GM08714 (cell line): Measurements from ENCODE around the gene ZNF823.

Experiments used
- H3K4me3 ChIP-seq: fragments of 200-500 bp; sonication (Bioruptor generic); 2 replicates; pipeline ENCODE4 v1.5.1; 2014; ENCODE audit warnings: mild to moderate bottlenecking, low read length, inconsistent platforms
- ZNF274 ChIP-seq: IDR thresholded peaks from 2 replicates; pipeline ENCODE4 v1.6.1; 2012; ENCODE audit warnings: mild to moderate bottlenecking, low read depth, low read length

The ZNF823 gene

DNA sequence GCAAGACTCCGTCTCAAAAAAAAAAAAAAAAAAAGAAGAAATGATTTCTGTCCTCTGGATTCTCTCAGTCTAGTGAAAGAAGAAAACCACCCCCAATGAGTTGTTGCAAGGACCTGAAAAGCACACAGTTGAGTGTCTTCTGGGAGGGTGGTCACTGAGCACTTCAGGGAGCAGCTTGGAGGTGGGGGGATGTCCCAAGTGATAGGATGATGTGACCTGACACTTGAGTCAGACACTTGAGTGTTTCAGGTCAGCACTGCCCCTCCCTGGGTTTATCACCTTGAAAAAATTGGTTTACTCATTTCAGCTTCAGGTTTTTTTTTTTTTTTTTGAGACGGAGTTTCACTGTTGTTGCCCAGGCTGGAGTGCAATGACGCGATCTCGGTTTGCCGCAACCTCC, 63.2 kb downstream of the ZNF823 start:
- no peak for TF ChIP-seq ZNF274
- no peak overlapping the region for H3K4me3 ChIP-seq

DNA sequence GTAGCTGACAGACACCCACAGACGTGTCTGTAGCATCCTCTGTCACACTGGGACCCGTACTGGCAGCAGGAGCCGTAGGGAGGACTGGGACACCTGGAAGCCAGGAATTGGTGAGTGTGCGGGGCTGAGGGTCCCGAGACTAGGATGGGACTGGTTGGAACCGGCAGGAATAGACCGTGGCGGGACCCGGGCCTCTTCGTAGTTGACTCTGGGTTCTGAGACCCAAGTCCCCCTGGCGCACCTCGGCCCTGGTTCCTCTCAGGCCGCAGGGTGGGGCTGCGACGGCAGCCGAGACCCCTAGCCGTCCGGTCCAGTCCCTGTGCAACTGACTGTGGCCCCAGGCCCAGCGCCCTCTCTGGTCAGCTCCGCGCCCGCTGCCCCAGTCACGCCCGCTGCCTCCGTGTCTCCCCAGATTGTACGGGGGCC, 64.7 kb downstream of the ZNF823 start:
- no peak overlapping the region for H3K4me3 ChIP-seq
- no peak for TF ChIP-seq ZNF274

DNA sequence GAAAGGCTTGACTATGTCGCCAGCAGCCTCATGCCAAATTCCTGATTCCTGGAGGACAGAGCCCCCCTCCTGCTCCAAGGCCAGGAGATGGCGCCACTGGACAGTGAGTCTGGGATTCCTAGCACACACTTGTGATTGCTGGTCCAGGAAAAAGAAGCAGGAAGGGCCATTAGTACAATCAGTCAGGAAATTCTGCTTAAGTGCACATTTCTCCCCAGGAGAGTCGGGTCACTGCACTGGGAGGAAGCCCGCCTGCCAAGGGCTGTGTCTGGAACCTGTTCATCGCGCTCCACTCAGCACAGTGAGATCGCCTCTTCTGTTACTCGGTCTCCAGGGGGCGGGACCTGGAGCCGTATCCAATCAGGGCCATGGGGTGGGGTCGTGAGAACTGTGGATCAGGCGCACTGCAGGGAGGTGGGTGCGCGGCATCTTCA, 65.1 kb downstream of the ZNF823 start:
- no peak for TF ChIP-seq ZNF274
- no peak overlapping the region for H3K4me3 ChIP-seq
